ENCODE measurements around the gene RIMBP3C.
A peak's percentile ranks its signal among the peaks of the same experiment; 100 is the strongest.
"Not testable (repeated sequence)": the region's sequence is repeated elsewhere in the genome, so short reads cannot be mapped to it uniquely, and the experiment has no call there.

RIMBP3C gene

GRCh38 chr22:21571679-21572078, 20.4 kb upstream of the RIMBP3C start:
- DNase-seq, result no peak

- DNase-seq, result no peak
Measured at GRCh38 chr22:21570398-21570797, 19.1 kb upstream of the RIMBP3C start.

GRCh38 chr22:21569459-21570170, 18.4 kb upstream of the RIMBP3C start:
- DNase-seq, result peak; percentile 34

- not testable (repeated sequence) for DNase-seq
Measured at GRCh38 chr22:21569076-21569427, 17.8 kb upstream of the RIMBP3C start.

- DNase-seq, result no peak
Measured at GRCh38 chr22:21568347-21569075, 17.2 kb upstream of the RIMBP3C start.

GRCh38 chr22:21567456-21568346, 16.4 kb upstream of the RIMBP3C start, which contains the start of gene UBE2L3:
UBE2L3 (plus strand) TSS chr22:21567714; CDS start chr22:21567745, 31 bp downstream.
- peak; percentile 51 for DNase-seq

- DNase-seq, result no peak
Measured at GRCh38 chr22:21564411-21564810, 13.2 kb upstream of the RIMBP3C start.

GRCh38 chr22:21563912-21564311, 12.7 kb upstream of the RIMBP3C start:
- no peak for DNase-seq

GRCh38 chr22:21560657-21561056, 9.4 kb upstream of the RIMBP3C start:
- DNase-seq, result not testable (repeated sequence)

- not testable (repeated sequence) for DNase-seq
Measured at GRCh38 chr22:21559345-21560125, 8.3 kb upstream of the RIMBP3C start.

- DNase-seq, result not testable (repeated sequence)
Measured at GRCh38 chr22:21550678-21551047, 598 bp downstream of the RIMBP3C start.

- DNase-seq, result not testable (repeated sequence)
Measured at GRCh38 chr22:21550008-21550677, 1.1 kb downstream of the RIMBP3C start.

- not testable (repeated sequence) for DNase-seq
Measured at GRCh38 chr22:21549558-21549957, 1.7 kb downstream of the RIMBP3C start.

GRCh38 chr22:21544432-21545322, 6.6 kb downstream of the RIMBP3C start:
- DNase-seq, result not testable (repeated sequence)

GRCh38 chr22:21539862-21540261, 11.4 kb downstream of the RIMBP3C start:
- not testable (repeated sequence) for DNase-seq

GRCh38 chr22:21532863-21533648, 18.2 kb downstream of the RIMBP3C start:
- DNase-seq, result not testable (repeated sequence)

- DNase-seq, result not testable (repeated sequence)
Measured at GRCh38 chr22:21531525-21531924, 19.7 kb downstream of the RIMBP3C start.

GRCh38 chr22:21526705-21527500, 24.4 kb downstream of the RIMBP3C start:
- DNase-seq, result not testable (repeated sequence)
